Measurements from ENCODE around the gene TYW5.

- TF ChIP-seq CTCF (IDR thresholded peaks at IDR 0.05) (no peak), POLR2A (IDR thresholded peaks at IDR 0.05) (no peak)
Measured at GRCh38 chr2:199932312-199932855, 22.9 kb downstream of the TYW5 start.

Data from esophagus squamous epithelium (tissue), 4 donors.